GM12891 (cell line): ENCODE data around the gene CDC40.

ENCODE experiments used
- POLR2A ChIP-seq: IDR thresholded peaks from 2 replicates; pipeline ENCODE4 v1.6.1; 2011; ENCODE audit warnings: low read depth, low read length, control low read depth
- POLR2AphosphoS5 ChIP-seq: IDR thresholded peaks from 2 replicates; pipeline ENCODE4 v1.6.1; 2011; ENCODE audit warnings: low read depth, low read length, control low read depth

- TF ChIP-seq POLR2AphosphoS5 (no peak), POLR2A (no peak)
Observed at GRCh38 chr6:110137924-110138887, 42.0 kb upstream of the CDC40 start.
